Stomach (tissue), 9 donors: ENCODE results near the gene ITPRID1. TPM values are rescaled to one million over a fixed set of nuclear protein-coding genes. Genes with fewer than 3 reads are reported as not detected.

Source experiments
- DNase-seq, 2 donors: peaks; one replicate each; pipeline versions ENCODE4 v3.0.0 to v3.0.0-alpha.2; 2013 to 2019
- H3K27ac ChIP-seq, 5 donors: fragments of 200-600 bp in 4 of 5; sonication (generic) in 4 of 5; one replicate each; pipeline ENCODE4 v1.5.1; 2013 to 2019; ENCODE audit warnings: mild to moderate bottlenecking in 1 of 5, moderate library complexity in 1 of 5
- H3K27me3 ChIP-seq, 3 donors: fragments of 200-600 bp; sonication (generic); one replicate each; pipeline ENCODE4 v1.5.1; 2017 to 2019; ENCODE audit warnings: mixed run types in 1 of 3
- H3K36me3 ChIP-seq, 4 donors: fragments of 200-600 bp; sonication (generic); 1 replicate in 3 of 4; 2 replicates in 1 of 4; pipeline ENCODE4 v1.5.1; 2016 to 2019
- H3K4me1 ChIP-seq, 4 donors: fragments of 200-600 bp; sonication (generic); one replicate each; pipeline ENCODE4 v1.5.1; 2016 to 2019
- H3K4me3 ChIP-seq, 4 donors: fragments of 200-600 bp; sonication (generic) in 3 of 4; one replicate each; pipeline ENCODE4 v1.5.1; 2016 to 2019; ENCODE audit warnings: mild to moderate bottlenecking in 1 of 4
- H3K9me3 ChIP-seq, 4 donors: fragments of 200-600 bp; sonication (generic); one replicate each; pipeline ENCODE4 v1.5.1; 2016 to 2019
- EP300 ChIP-seq: sonication (generic); formaldehyde crosslinking; IDR thresholded peaks from one replicate; pipeline ENCODE4 v1.6.1; 2017; ENCODE audit warnings: antibody characterized with exemption
- POLR2A ChIP-seq, 4 donors: fragments of 450-650 bp; IDR thresholded peaks; one replicate each; pipeline ENCODE4 v1.6.1; 2016; ENCODE audit warnings: antibody characterized with exemption in 4 of 4, control low read depth in 2 of 4, mild to moderate bottlenecking in 1 of 4, moderate library complexity in 1 of 4
- POLR2AphosphoS5 ChIP-seq, 3 donors: sonication (generic); formaldehyde crosslinking; IDR thresholded peaks; one replicate each; pipeline ENCODE4 v1.6.1; 2016; ENCODE audit warnings: antibody characterized with exemption in 3 of 3
- WGBS, 5 donors: extraction: QIAGEN DNeasy Blood & Tissue Kit in 3 of 5; methylation state at CpG; one replicate each; pipeline versions ENCODE4 v1.1.5 to v1.1.7; 2013 to 2018; 5-methylcytosine and 5-hydroxymethylcytosine counted together
- intact Hi-C: fragments of 100-400 bp; cut with DNase I; formaldehyde crosslinking; loops from one replicate; pipeline ENCODE4 v1.15.1; 2023; ENCODE audit warnings: low total_unique reads
- polyA plus RNA-seq, 3 donors: library from polyadenylated mRNA; stranded (reverse); fragments of 200-250 nt; gene quantifications; one replicate each; pipeline ENCODE4 v1.2.3, GENCODE V29; 2013
- total RNA-seq, 5 donors: library from RNA; depleted of rRNA; stranded (reverse); fragments of >200 nt; gene quantifications; one replicate each; pipeline versions ENCODE4 v1.1.0 to v1.2.3, GENCODE V29; 2014 to 2016
- TF ChIP-seq, protein P1 (sequence below), 7 experiments: fragments of 450-650 bp in 4 of 7; fragments of 200-600 bp in 3 of 7; sonication (generic) in 3 of 7; IDR thresholded peaks; one replicate each; pipeline ENCODE4 v1.5.1; 2016 to 2019; ENCODE audit warnings: antibody characterized with exemption in 7 of 7, control low read depth in 2 of 7, mild to moderate bottlenecking in 1 of 7
- donor health status: healthy with polysubstance abuse.
- donor health status: Bipolar disorder and iron deficiency.
- donor health status: healthy.

The ITPRID1 gene
- total and polyA plus RNA-seq, 8 donors, result 0.18 to 0.58 (median 0.34) TPM; not detected in 2

DNA sequence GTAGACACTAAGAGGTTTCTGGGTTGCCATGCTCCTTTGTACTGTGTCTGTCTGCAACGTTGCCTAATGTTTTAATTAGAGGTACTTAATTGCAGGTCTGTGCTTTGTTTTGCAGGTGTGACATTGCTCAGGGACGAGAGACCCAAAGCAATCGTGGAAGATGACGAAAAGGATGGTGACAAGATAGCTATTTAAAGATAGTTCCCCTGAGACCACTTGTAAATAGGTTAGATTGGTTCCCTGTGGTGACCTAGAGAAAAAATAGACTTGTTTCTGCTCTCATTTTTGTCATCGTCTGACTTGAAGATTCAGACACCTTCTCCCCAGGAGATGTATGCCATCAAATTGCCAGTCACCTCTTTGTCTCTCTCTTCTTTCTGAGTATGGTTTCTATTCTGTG lies 193.2 kb downstream of the ITPRID1 start:
- Histone ChIP-seq H3K27me3 (no peaks in the 10 kb centered on the region), H3K27ac (no peak overlapping the region), H3K4me3 (no peak overlapping the region), H3K4me1 (no peaks in the 10 kb centered on the region), H3K9me3 (no peaks in the 10 kb centered on the region), H3K36me3 (no peaks in the 10 kb centered on the region)
- TF ChIP-seq POLR2A (IDR thresholded peaks at IDR 0.05) (no peak), POLR2AphosphoS5 (IDR thresholded peaks at IDR 0.05) (no peak), EP300 (no peak)
- TF ChIP-seq, protein P1, sequence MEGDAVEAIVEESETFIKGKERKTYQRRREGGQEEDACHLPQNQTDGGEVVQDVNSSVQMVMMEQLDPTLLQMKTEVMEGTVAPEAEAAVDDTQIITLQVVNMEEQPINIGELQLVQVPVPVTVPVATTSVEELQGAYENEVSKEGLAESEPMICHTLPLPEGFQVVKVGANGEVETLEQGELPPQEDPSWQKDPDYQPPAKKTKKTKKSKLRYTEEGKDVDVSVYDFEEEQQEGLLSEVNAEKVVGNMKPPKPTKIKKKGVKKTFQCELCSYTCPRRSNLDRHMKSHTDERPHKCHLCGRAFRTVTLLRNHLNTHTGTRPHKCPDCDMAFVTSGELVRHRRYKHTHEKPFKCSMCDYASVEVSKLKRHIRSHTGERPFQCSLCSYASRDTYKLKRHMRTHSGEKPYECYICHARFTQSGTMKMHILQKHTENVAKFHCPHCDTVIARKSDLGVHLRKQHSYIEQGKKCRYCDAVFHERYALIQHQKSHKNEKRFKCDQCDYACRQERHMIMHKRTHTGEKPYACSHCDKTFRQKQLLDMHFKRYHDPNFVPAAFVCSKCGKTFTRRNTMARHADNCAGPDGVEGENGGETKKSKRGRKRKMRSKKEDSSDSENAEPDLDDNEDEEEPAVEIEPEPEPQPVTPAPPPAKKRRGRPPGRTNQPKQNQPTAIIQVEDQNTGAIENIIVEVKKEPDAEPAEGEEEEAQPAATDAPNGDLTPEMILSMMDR (IDR thresholded peaks at IDR 0.05), result no peak
- no peak for DNase-seq
- intact Hi-C loops, result no loop called here
- 51 to 66% (median 59%) methylated on average over 5 of the region's 5 CpGs for WGBS, 5 donors

Other genes with a start within 250 kb of the ITPRID1 start
- not detected for gene NEUROD6, start 173.4 kb upstream of the ITPRID1 start, total RNA-seq
- gene NEUROD6, start 173.4 kb upstream of the ITPRID1 start, polyA plus RNA-seq, result not detected
- not detected for gene PPP1R17, start 173.1 kb downstream of the ITPRID1 start, total RNA-seq
- not detected for gene PPP1R17, start 173.1 kb downstream of the ITPRID1 start, polyA plus RNA-seq